Diencephalon (tissue), 1 donor: ENCODE measurements around the gene CCDC138. TPM values are rescaled to one million over a fixed set of nuclear protein-coding genes. Genes with fewer than 3 reads are reported as not detected.

Source experiments
- small RNA-seq: library from RNA; depleted of rRNA; stranded (forward); fragments of <200 nt; gene quantifications from one replicate; pipeline ENCODE3, GENCODE V24; 2014
- total RNA-seq: library from RNA; depleted of rRNA; stranded (reverse); fragments of >200 nt; gene quantifications from one replicate; pipeline ENCODE4 v1.2.3, GENCODE V29; 2014

Gene CCDC138
- 42.2 TPM for total RNA-seq

GRCh38 chr2:108786354-108787215 is at the start of gene CCDC138:
TSS of gene CCDC138 (plus strand) at chr2:108786771. CDS start at chr2:108786823, 52 bp downstream.

Small RNA genes within 50 kb of the gene (small RNA-seq; reads per million reads assigned to genes)
- gene AC073415.1: not detected

Other genes starting within 250 kb of the CCDC138 start
- gene RANBP2, start 67.3 kb upstream of the CCDC138 start, total RNA-seq: 82.1 TPM
- gene EDAR, start 202.4 kb downstream of the CCDC138 start, total RNA-seq: not detected